IMR-90 (cell line): ENCODE measurements around the gene NABP1.

Source experiments
- BHLHE40 ChIP-seq: fragments of 150-350 bp; IDR thresholded peaks from 2 replicates; pipeline ENCODE4 v1.6.1; 2016; ENCODE audit warnings: mild to moderate bottlenecking, low read depth, low read length
- CEBPB ChIP-seq: IDR thresholded peaks from 2 replicates; pipeline ENCODE4 v1.6.1; 2012; ENCODE audit warnings: low read depth, low read length, improper control_type of control experiment
- CHD1 ChIP-seq: IDR thresholded peaks from 2 replicates; pipeline ENCODE4 v1.6.1; 2012; ENCODE audit warnings: low read depth, low read length, improper control_type of control experiment
- CTCF ChIP-seq: conservative IDR thresholded peaks from 2 replicates; pipeline ENCODE4 v1.5.1; 2012; ENCODE audit warnings: mild to moderate bottlenecking, low read depth, low read length, improper control_type of control experiment
- ELK1 ChIP-seq: fragments of 150-350 bp; IDR thresholded peaks from 2 replicates; pipeline ENCODE4 v1.6.1; 2016; ENCODE audit warnings: low read depth, mild to moderate bottlenecking, low read length, moderate library complexity, borderline replicate concordance
- MAFK ChIP-seq: IDR thresholded peaks from 2 replicates; pipeline ENCODE4 v1.6.1; 2012; ENCODE audit warnings: low read depth, low read length, improper control_type of control experiment
- MAZ ChIP-seq: IDR thresholded peaks from 2 replicates; pipeline ENCODE4 v1.6.1; 2012; ENCODE audit warnings: low read depth, mild to moderate bottlenecking, low read length, improper control_type of control experiment, moderate library complexity, borderline replicate concordance
- MXI1 ChIP-seq: IDR thresholded peaks from 2 replicates; pipeline ENCODE4 v1.6.1; 2012; ENCODE audit warnings: low read depth, mild to moderate bottlenecking, low read length, moderate library complexity, borderline replicate concordance
- NFE2L2 ChIP-seq: fragments of 150-350 bp; IDR thresholded peaks from 2 replicates; pipeline ENCODE4 v1.6.1; 2016; ENCODE audit warnings: low read depth, mild to moderate bottlenecking, low read length
- POLR2A ChIP-seq: IDR thresholded peaks from 2 replicates; pipeline ENCODE4 v1.6.1; 2012; ENCODE audit warnings: mild to moderate bottlenecking, low read depth, low read length
- RAD21 ChIP-seq: IDR thresholded peaks from 2 replicates; pipeline ENCODE4 v1.6.1; 2012; ENCODE audit warnings: low read length, improper control_type of control experiment
- RFX5 ChIP-seq: IDR thresholded peaks from 2 replicates; pipeline ENCODE4 v1.8.0; 2012; ENCODE audit warnings: low read depth, mild to moderate bottlenecking, low read length, moderate library complexity
- SMC3 ChIP-seq: fragments of 150-350 bp; IDR thresholded peaks from 2 replicates; pipeline ENCODE4 v1.6.1; 2016; ENCODE audit warnings: low read depth, mild to moderate bottlenecking, antibody characterized with exemption, low read length, moderate library complexity
- USF2 ChIP-seq: fragments of 150-350 bp; IDR thresholded peaks from 2 replicates; pipeline ENCODE4 v1.6.1; 2017; ENCODE audit warnings: mild to moderate bottlenecking, antibody characterized with exemption, low read length, low read depth

- TF ChIP-seq BHLHE40 (no peak), CTCF (no peak), POLR2A (no peak), CEBPB (no peak), RFX5 (no peak), MAZ (no peak), ELK1 (no peak), MAFK (no peak), SMC3 (no peak), USF2 (no peak), CHD1 (no peak), RAD21 (no peak), MXI1 (no peak), NFE2L2 (no peak)
Measured at GRCh38 chr2:191706791-191707190, 28.9 kb downstream of the NABP1 start.
